ENCODE data around the gene PACSIN1.

GRCh38 chr6:34514593-34515472 lies 49.0 kb downstream of the PACSIN1 start:
- TF ChIP-seq CTCF (IDR thresholded peaks at IDR 0.05) (no peak), POLR2A (IDR thresholded peaks at IDR 0.05) (no peak)
